GM21737 (cell line): ENCODE data around the gene EYA3.
A peak's percentile ranks its signal among the peaks of the same experiment; 100 is the strongest.

Experiments
- ATAC-seq: cut with Tn5 transposase; IDR thresholded peaks from one replicate; pipeline ENCODE4 v1.9.1; 2021; ENCODE audit warnings: mild to moderate bottlenecking, moderate library complexity; ENCODE audit not compliant: unreplicated experiment

Gene EYA3

GRCh38 chr1:27971674-27972073, 116.7 kb downstream of the EYA3 start:
- ATAC-seq, result no peak

DNA sequence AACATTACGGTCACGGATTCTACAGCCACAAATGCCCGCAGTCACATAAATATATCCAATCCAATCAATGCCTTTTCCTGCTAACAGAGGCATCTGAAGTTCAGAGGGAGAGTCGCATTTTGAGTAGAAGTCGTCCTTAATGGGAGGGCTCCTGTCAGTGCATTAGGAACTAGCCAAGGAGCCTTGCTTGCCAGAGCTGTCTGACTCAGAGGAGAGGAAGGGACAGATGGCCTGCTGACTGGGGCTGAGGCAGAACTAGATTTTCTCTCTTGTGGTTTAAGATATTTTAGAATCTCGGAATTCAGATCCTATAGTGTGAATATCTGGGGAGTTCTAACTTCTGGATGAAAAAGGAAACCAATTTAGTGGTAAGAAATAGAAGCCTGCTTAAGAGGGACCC, 118.0 kb downstream of the EYA3 start:
- no peak for ATAC-seq

DNA sequence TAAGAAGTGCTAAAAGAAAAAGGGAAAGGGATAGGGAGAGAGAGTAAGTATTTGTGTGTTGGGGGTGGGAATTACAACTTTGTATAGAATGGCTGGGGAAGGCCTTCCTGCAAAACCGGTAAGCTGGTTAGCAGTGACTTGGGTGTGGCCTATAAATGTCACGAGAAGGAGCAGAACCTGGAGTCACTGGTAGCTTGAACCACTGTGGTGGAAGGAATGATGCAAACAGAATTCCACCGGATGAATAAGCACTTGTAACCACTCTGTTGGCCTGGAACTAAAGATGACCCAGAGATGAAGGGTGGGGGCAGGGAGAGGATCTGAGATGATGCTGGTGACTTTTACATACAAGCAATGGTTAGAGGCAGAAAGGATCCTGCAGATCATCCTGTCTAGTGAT, 119.7 kb downstream of the EYA3 start:
- no peak for ATAC-seq

DNA sequence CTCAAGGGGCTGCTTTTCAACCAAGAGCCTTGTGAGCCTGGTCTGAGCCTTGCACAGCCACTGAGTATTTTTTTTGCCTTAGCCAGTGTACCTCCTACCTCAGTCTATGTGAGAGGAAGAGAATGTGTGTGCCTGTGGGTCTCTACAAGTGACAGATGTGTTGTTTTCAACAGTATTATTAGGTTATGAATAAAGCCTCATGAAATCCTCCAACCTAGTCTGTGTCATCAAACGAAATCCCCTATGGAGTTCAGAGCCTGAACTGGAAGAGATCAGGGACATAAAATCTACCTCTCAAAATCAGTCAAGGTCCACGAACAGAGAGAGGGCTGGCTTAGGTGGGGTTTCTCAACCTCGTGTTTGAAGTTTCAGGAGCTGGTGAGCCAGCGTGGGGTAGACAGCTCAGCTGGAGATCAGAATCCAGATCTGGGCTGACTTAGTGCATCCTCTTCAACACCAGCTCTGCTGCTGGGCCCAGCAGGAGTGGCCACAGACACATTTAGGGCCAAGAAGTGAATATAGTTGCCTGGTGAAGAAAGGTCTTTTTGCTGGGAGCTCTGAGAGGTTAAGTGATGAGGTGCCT, 120.4 kb downstream of the EYA3 start:
- ATAC-seq, result no peak

DNA sequence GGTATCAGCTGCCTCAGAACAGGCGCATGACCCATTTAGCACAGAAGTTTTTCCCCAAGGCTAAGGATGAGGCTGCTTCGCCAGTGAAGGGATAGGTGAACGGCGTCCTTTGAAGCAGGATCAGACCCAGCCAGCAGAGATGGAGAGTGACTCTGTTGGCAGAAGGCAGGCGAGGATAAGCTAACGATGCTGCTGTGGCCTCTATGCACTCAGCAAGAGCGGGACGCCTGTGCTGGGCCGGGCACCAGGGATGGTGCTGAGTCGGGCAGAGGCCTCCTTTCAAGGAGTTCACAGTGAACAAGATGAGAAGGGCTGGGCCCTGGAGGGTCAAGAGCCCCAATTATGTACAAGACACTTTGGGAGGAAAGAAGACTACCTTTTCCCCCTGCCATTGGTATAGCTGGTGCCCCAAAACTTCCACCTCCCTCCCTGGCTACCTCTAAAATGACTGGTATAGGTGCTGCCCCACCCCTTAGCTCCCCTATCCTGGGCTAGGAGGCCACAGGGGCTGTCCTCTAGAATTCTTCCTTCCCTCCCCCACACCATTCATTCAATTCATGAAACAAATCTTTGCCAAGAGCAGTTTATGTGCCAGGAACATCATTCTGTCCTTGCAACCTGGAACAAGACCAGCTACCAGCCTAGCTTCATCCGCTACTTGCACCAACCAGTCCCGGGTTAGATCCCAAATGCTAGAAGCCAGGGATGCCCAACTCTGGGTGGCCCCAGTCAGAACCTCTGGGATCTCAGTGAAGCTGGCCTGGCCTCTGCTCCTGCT, 121.1 kb downstream of the EYA3 start:
- no peak for ATAC-seq

DNA sequence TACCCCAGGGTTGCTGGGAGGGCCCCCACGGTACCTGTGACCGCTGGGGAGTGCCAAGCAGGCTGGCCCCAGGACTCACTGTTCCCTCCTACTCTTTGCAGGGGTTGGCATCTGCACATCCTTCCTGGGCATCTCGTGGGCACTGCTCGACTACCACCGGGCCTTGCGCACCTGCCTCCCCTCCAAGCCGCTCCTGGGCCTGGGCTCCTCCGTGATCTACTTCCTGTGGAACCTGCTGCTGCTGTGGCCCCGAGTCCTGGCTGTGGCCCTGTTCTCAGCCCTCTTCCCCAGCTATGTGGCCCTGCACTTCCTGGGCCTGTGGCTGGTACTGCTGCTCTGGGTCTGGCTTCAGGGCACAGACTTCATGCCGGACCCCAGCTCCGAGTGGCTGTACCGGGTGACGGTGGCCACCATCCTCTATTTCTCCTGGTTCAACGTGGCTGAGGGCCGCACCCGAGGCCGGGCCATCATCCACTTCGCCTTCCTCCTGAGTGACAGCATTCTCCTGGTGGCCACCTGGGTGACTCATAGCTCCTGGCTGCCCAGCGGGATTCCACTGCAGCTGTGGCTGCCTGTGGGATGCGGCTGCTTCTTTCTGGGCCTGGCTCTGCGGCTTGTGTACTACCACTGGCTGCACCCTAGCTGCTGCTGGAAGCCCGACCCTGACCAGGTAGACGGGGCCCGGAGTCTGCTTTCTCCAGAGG, 121.9 kb downstream of the EYA3 start:
- no peak for ATAC-seq

DNA sequence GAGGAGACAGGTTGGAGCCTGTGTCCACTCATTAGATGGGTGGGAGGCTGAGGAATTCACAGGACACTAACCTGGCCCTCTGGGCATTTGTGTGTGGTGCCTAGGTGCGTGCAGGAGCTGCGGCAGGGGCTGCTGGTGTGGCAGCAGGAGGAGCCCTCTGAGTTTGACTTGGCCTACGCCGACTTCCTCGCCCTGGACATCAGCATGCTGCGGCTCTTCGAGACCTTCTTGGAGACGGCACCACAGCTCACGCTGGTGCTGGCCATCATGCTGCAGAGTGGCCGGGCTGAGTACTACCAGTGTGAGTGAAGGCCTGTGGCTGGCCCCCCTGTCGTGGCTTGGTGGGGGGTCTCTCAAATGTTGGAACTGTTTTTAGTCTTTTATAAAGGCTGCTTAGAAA, 125.0 kb downstream of the EYA3 start:
- ATAC-seq, result no peak

DNA sequence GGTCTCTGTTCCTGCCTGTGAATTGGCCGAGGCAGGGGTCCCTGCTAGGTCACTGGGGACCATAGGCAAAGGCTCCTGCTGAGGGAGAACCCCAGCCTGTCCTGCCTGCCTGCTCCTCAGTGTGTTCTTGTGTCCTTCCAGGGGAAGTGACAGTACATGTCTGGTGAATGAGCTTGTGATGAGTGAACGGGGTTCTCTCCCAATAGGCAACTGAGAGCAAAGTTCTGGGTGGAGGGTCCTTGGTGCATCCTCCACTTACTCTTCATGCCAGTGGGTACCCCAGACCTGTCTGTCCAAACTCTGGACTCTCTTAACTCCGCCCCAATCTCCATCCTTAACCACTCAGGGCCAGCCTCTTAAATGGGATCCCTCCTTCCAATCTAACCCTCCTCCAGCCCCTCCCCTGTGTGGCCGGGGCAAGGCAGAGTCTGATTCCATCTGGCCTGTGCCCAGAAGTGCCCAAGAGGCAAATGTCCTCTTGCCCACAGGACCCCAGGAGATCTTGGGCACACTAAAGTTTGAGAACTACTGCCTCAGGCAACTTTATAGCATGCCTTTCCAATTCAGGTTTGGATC, 126.7 kb downstream of the EYA3 start:
- no peak for ATAC-seq

GRCh38 chr1:27960762-27961645, 127.4 kb downstream of the EYA3 start:
- no peak for ATAC-seq

- peak; percentile 89 for ATAC-seq
These were observed 128.4 kb downstream of the EYA3 start, which contains the start of gene XKR8 for GRCh38 chr1:27959792-27960603. Gene XKR8, plus strand, starts transcription at chr1:27959973. Its CDS starts 97 bp downstream, at chr1:27960070.

GRCh38 chr1:27958513-27958912, 129.9 kb downstream of the EYA3 start:
- ATAC-seq, result no peak

DNA sequence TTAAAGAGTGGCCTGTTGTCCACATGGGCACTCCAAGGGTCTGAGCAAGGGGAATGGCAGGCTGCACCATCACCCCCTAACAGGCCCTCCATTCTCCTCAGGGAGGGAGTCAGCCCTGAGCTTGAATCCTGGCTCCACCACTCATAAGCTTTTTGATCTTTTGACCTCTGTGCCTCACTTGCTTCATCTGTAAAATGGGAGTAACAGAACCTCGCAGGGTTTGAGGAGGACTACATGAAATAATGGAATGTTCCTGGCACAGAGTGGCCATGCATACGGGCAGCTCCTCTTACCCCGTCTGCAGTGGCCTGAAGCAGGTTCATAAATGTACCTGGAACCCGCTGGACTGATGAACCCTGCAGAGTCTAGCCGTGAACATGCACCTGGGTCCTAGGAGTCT, 130.8 kb downstream of the EYA3 start:
- no peak for ATAC-seq

DNA sequence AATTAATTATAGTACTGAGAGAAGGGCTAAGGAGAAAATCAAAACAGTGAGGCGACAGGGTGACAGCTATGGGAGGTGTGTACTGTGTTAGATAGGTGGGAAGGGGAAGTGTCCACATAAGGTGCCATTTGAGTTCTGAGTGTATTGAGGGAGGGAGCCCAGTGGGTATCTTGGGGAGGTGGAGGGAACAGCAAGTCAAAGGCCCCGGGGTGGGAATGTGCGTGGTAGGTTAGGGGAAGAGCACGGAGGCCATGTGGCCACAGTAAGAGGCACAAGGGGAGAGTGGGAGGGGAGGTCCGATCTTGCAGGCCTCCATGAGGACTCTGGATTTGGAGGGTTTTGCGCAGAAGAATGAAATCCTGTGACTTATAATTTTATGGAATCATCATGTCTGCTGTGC, 131.6 kb downstream of the EYA3 start:
- ATAC-seq, result no peak

- ATAC-seq, result no peak
These were observed 133.3 kb downstream of the EYA3 start for GRCh38 chr1:27955076-27955475.

DNA sequence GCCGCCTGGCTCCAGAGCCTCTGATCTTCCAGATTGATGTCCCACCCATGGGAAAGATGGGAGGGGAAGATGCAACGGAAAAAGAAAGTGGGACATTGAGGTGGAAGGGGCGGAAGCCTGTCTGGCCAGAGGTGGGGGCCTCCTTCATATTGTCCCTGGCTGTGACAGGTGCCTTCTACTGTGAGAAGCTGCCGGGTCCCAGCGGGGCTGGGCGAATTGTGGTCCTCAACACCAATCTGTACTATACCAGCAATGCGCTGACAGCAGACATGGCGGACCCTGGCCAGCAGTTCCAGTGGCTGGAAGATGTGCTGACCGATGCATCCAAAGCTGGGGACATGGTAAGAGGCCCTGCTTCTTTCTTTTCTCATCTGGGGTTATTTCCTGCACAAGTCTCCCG, 134.2 kb downstream of the EYA3 start:
- no peak for ATAC-seq

DNA sequence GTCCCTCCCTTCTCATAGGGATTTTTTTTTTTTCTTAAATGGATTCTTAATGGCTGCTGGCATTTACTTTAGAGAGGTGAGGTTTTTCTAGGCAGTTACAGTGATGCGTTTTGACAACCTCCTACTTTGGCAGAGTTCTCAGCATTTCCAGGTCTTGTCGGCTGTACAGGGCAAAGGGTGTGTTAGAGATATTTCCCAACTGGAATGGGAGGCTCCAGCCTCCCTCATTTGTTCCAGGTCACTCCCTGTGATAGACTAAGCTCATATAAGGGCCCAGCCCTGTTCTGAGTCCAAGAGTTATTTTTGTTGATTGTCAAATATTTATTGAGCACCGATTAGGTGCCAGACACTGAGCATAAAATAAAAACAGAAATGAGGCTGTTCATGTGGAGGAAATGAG, 136.3 kb downstream of the EYA3 start:
- no peak for ATAC-seq

- ATAC-seq, result no peak
These were observed 137.0 kb downstream of the EYA3 start for GRCh38 chr1:27951396-27951795.

DNA sequence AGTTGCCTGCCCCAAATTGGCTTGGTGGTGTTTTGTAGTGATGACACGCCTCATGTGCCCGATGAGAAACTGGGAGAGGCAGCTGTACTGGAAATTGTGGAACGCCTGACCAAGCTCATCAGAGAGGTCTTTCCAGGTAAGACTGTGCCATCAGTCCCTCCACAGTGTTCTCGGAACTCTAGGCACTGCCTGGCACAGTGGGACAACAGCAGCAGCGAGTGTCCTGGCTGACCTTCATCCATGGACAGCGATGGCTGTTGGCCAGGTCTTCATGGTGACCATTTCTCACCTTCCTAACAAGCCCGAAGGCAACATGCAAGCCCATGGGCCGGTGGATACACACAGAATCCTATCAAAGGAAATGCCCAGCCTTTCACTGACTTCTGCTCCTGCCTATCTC, 139.4 kb downstream of the EYA3 start:
- no peak for ATAC-seq

DNA sequence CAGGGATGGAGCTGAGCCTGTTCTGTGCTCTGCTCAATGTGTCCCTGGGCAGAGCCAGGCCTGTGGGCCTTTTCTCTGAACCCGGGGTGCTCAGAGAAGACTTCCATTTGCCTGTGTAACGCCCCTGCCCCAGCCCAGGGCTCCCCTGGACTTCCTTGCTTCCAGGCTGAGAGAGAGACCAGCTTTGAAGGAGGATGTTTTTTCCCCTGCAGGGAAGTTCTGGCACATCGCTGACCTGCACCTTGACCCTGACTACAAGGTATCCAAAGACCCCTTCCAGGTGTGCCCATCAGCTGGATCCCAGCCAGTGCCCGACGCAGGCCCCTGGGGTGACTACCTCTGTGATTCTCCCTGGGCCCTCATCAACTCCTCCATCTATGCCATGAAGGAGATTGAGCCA, 143.4 kb downstream of the EYA3 start:
- ATAC-seq, result no peak
